ENCODE data around the gene ZBTB7B. TPM values are rescaled to one million over a fixed set of nuclear protein-coding genes. Genes with fewer than 3 reads are reported as not detected.

ZBTB7B gene
- total RNA-seq, 2 experiments from 2014 or later, result 16.3 to 23.2 TPM

DNA sequence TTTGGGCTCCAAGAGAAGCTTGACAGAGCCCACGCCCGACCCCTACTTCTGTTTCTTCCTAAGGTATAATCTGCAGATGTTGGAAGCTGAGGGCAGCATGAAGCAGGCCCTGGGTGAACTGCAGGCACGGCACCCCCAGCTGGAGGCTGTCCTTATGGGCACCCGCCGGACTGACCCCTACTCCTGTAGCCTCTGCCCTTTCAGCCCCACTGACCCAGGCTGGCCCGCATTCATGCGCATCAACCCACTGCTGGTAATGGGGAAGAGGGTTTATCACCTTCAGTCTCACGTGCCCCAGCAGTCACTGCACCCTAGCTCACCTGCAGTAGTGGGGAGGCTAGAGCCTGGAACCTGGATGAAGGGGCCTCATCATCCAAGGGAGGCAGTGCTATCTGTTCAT is 12.3 kb upstream of the ZBTB7B start:
- no peaks in the 10 kb centered on the region for H3K9me2 ChIP-seq (ENCODE audit: insufficient read depth, low read length)
- no peaks in the 10 kb centered on the region for H4K20me1 ChIP-seq (ENCODE audit: insufficient read depth, low read length)
- no peak overlapping the region for H3K4me2 ChIP-seq (ENCODE audit: low read length)
- no peaks in the 10 kb centered on the region for H3K9me3 ChIP-seq (ENCODE audit: low read length)
- no peak overlapping the region for H2AFZ ChIP-seq (ENCODE audit: low read length)
- ChIA-PET CTCF (ENCODE audit: unreplicated experiment) (no interaction called here), POLR2A (no interaction called here)
- DNase-seq (ENCODE audit: low spot score), result no peak
- peaks cover 24% of the 10 kb centered on the region for H3K79me2 ChIP-seq (ENCODE audit: insufficient read depth, low read depth, low read length)
- BruUV-seq (replicated peaks), result no TSS peak
- H3K4me1 ChIP-seq (ENCODE audit: insufficient read depth, low read length, poor library complexity, severe bottlenecking), result peaks cover 16% of the 10 kb centered on the region
- no peak overlapping the region for H3K27ac ChIP-seq (ENCODE audit: low read depth, low read length, poor library complexity, severe bottlenecking)
- H3K36me3 ChIP-seq (ENCODE audit: insufficient read depth, low read length), result peaks cover 58% of the 10 kb centered on the region
- intact Hi-C loops (cut with micrococcal nuclease; ENCODE audit: unreplicated experiment), result no loop called here
- H3K4me3 ChIP-seq (ENCODE audit: low read depth, low read length, poor library complexity, severe bottlenecking), result no peak overlapping the region
- no peak for TF ChIP-seq EZH2phosphoT487 (IDR thresholded peaks at IDR 0.05; ENCODE audit: borderline replicate concordance, low read depth, low read length)
- TF ChIP-seq, protein P1, sequence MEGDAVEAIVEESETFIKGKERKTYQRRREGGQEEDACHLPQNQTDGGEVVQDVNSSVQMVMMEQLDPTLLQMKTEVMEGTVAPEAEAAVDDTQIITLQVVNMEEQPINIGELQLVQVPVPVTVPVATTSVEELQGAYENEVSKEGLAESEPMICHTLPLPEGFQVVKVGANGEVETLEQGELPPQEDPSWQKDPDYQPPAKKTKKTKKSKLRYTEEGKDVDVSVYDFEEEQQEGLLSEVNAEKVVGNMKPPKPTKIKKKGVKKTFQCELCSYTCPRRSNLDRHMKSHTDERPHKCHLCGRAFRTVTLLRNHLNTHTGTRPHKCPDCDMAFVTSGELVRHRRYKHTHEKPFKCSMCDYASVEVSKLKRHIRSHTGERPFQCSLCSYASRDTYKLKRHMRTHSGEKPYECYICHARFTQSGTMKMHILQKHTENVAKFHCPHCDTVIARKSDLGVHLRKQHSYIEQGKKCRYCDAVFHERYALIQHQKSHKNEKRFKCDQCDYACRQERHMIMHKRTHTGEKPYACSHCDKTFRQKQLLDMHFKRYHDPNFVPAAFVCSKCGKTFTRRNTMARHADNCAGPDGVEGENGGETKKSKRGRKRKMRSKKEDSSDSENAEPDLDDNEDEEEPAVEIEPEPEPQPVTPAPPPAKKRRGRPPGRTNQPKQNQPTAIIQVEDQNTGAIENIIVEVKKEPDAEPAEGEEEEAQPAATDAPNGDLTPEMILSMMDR (conservative IDR thresholded peaks at IDR 0.05; ENCODE audit: low read length), result no peak

DNA sequence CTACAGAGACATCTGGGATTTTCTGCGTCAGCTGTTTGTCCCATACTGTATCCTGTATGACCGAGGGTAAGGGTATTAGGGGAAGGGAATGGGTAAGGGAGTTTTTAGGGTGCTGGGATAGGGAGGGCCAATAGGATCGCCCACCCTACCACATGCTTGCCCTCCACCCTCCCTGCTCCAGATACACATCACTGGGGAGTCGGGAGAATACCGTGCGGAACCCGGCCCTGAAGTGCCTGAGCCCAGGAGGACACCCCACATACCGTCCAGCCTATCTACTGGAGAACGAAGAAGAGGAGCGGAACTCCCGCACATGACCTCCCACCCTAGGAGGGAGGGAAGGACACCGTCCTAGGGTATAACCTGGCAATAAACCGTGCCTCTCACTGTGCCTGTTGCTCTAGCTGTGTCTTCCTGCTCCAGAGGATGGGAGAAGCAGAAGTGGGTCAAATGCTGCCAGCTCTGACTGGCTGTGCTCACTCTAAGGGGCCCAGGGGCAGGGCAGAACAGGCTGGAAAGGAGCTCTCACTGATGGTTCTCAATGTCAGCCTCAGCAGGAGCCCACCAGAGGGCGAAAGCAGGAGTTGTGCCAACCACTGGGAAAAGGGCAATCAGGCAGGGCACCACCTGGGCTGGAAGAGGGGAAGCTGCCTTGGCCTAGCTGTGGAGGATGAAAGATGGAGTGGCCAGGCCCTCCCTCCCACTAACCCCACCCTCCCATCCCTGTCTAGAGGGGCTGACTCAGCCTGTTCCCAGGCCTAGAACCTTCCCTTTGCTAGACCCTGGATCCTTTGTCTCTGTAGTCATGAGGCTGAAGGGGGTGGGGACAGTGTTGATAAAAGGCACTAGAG is 9.7 kb upstream of the ZBTB7B start:
- H4K20me1 ChIP-seq (ENCODE audit: insufficient read depth, low read length), result no peaks in the 10 kb centered on the region
- H3K9me2 ChIP-seq (ENCODE audit: insufficient read depth, low read length), result no peaks in the 10 kb centered on the region
- H3K4me3 ChIP-seq (ENCODE audit: low read depth, low read length, poor library complexity, severe bottlenecking), result no peak overlapping the region
- ChIA-PET CTCF (ENCODE audit: unreplicated experiment) (interaction anchor here (1.1 kb wide), 1 partner anchor 69 kb away, joined by 4 read pairs; no protein-coding TSS in a partner anchor), POLR2A (interaction anchor here (1.2 kb wide), 1 partner anchor 20 kb away, joined by 3 read pairs; no protein-coding TSS in a partner anchor)
- intact Hi-C loops (cut with micrococcal nuclease; ENCODE audit: unreplicated experiment), result no loop called here
- H3K4me1 ChIP-seq (ENCODE audit: insufficient read depth, low read length, poor library complexity, severe bottlenecking), result peaks cover 26% of the 10 kb centered on the region
- TF ChIP-seq, protein P1 (conservative IDR thresholded peaks at IDR 0.05; ENCODE audit: low read length), result peak; percentile 45; the same call in 1 of the 2 replicates
- no peak for TF ChIP-seq EZH2phosphoT487 (IDR thresholded peaks at IDR 0.05; ENCODE audit: borderline replicate concordance, low read depth, low read length)
- H3K79me2 ChIP-seq (ENCODE audit: insufficient read depth, low read depth, low read length), result peaks cover 4% of the 10 kb centered on the region; the same call in 1 of the 2 replicates
- peaks cover 35% of the 10 kb centered on the region for H3K36me3 ChIP-seq (ENCODE audit: insufficient read depth, low read length)
- H2AFZ ChIP-seq (ENCODE audit: low read length), result no peak overlapping the region
- no peak for DNase-seq (ENCODE audit: low spot score)
- no peaks in the 10 kb centered on the region for H3K9me3 ChIP-seq (ENCODE audit: low read length)
- no peak overlapping the region for H3K4me2 ChIP-seq (ENCODE audit: low read length)
- no peak overlapping the region for H3K27ac ChIP-seq (ENCODE audit: low read depth, low read length, poor library complexity, severe bottlenecking)
- no TSS peak for BruUV-seq (replicated peaks)

All from OCI-LY7 (cell line).